ENCODE measurements around the gene GPX6. TPM values are rescaled to one million over a fixed set of nuclear protein-coding genes. Genes with fewer than 3 reads are reported as not detected.
A peak's percentile ranks its signal among the peaks of the same experiment; 100 is the strongest.

GPX6 gene
- total RNA-seq, 4 donors from 2014 or later: not detected

DNA sequence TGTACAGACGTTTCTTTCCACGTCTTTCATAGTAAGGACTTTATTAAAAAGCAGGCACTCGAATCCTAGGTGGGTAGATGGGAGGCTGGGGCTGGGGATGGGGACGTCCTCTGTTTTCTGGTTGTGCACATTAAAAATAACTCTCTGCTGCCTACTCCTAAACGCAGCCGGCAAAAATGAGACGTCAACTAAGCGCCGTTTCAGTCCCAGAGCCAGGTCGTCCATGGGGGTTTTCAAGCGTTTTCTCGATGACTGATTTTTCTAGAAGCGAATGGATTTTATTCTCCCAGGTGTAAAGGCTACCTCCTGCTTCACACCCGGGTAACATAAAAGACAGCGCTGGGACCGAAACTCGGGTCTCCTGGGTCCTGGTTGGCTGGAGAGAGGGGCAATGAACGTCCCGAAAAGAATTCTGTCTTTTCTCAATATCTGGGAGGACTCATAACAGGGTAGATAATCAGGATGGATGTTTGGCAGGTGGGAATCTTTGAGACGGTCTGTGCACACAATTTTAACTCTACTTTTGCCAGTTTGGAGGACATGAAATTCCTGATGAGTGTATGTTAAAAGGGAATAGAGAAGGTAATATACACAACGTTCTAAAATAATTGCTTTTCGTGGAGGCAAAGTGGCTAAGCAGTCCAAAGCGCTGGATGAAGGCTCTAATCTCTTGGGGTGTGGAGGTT is 25.2 kb downstream of the GPX6 start:
- 9 to 10% methylated on average over 23 of the region's 23 CpGs for WGBS, 2 donors
- intact Hi-C loops (cut with DNase I; ENCODE audit: low total_unique reads): no loop called here
- H3K4me3 ChIP-seq (ENCODE audit: low read depth, poor library complexity, severe bottlenecking): no peak overlapping the region
- DNase-seq (ENCODE audit: low spot score in 2 of 2): no peak
- TF ChIP-seq POLR2A (IDR thresholded peaks at IDR 0.05): no peak
- TF ChIP-seq, protein P1, sequence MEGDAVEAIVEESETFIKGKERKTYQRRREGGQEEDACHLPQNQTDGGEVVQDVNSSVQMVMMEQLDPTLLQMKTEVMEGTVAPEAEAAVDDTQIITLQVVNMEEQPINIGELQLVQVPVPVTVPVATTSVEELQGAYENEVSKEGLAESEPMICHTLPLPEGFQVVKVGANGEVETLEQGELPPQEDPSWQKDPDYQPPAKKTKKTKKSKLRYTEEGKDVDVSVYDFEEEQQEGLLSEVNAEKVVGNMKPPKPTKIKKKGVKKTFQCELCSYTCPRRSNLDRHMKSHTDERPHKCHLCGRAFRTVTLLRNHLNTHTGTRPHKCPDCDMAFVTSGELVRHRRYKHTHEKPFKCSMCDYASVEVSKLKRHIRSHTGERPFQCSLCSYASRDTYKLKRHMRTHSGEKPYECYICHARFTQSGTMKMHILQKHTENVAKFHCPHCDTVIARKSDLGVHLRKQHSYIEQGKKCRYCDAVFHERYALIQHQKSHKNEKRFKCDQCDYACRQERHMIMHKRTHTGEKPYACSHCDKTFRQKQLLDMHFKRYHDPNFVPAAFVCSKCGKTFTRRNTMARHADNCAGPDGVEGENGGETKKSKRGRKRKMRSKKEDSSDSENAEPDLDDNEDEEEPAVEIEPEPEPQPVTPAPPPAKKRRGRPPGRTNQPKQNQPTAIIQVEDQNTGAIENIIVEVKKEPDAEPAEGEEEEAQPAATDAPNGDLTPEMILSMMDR (IDR thresholded peaks at IDR 0.05): no peak

DNA sequence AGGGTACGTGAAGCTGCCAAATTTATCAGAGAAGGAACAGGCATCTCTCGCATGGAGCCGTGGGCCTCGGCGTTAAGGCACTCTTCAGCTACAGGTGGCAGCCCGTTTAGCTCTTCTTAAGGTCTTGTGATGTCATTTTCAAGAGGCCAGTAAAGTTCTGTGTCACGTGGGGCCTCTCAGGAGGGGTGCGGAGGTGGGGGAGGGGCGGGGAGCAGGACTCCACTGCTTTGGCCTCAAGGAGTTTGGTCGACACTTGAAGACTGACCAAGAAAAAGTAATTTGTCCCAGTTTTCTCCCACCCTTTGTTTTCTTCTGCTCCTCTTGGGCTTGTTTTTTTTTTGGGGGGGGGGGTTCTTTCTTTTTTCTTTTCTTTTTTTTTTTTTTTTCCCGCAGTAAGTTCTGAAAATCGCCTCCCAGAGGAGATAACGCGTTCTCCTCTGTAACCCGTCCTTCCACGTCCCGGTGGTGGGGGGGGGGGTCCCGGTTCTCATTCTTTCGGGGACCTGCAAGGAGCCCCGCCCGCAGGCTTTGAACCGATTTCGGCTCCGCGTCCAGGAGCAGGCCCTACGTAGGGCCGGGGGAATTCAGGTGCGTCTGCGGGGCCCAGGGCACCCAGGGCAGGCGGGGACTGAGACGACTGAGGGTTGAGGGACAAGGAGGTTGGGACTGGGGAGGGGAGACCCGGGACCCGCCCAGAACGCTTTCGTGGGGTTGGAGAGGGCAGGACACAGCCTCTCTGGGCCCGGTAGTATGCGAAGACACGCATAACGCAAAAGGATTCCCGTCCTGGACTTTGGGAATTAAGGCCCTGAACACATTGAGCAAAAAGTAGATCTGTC is 26.0 kb downstream of the GPX6 start:
- TF ChIP-seq, protein P1 (IDR thresholded peaks at IDR 0.05): no peak
- no peak for TF ChIP-seq POLR2A (IDR thresholded peaks at IDR 0.05)
- 3 to 4% methylated on average over 40 of the region's 40 CpGs for WGBS, 2 donors
- peak in 1 of 2 donors; percentile 90 for DNase-seq (ENCODE audit: low spot score in 2 of 2)
- H3K4me3 ChIP-seq (ENCODE audit: low read depth, poor library complexity, severe bottlenecking): peak overlapping the region; percentile 17
- intact Hi-C loops (cut with DNase I; ENCODE audit: low total_unique reads): no loop called here

DNA sequence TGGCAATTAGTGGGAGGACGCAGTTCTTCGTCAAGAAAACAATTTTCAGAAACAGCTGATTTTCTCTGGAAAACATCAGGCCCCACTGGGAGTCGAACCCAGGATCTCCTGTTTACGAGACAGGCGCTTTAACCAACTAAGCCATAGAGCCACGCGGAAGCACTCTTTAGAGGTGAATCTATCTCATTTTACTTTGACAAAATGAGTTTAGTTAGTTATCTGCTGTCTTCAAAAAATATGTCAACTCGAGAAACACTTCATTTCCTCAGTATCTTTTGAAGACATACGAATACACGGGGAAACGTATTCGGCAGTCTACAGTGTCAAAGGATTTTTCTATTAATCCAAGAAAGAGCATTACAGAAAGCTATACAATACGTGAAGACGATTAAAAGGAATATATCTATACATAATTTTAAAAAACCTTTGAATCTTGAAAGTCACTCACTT is 26.7 kb downstream of the GPX6 start:
- TF ChIP-seq, protein P1 (IDR thresholded peaks at IDR 0.05): no peak
- no peak for TF ChIP-seq POLR2A (IDR thresholded peaks at IDR 0.05)
- no peak for DNase-seq (ENCODE audit: low spot score in 2 of 2)
- H3K4me3 ChIP-seq (ENCODE audit: low read depth, poor library complexity, severe bottlenecking): no peak overlapping the region
- intact Hi-C loops (cut with DNase I; ENCODE audit: low total_unique reads): no loop called here
- WGBS, 2 donors: 12 to 20% methylated on average over 14 of the region's 14 CpGs

DNA sequence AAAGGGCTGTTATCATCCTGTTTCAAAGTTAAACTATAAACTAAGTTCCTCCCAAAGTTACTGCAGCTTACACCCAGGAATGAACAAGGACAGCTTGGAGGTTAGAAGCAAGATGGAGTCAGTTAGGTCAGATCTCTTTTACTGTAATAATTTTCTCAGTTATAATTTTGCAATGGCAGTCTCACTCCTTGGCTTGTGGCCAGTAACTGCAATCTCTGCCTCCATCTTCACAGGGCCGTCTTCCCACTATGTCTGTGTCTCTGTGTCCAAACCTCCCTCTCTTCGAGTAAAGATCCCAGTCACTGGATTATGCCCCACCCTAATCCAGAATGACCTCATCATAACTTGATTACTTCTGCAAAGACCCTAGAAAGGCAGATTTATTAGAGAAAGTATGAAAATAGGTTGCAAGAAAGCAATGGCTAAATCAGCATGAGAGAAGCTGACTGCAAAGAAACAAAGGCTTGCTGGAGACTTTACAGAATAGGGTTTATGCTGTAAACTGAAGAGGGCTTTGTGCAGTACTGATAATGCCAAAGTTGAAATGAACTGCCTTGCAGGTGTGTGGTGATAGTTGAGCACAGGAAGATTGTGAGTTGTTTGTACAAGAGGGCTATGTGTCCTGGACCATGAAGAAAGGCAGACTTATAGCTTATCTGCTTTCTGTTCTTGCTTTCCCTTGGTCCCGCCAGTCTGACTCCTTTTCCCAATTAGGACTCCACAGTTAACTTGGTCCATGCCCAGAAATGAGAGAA is 28.4 kb downstream of the GPX6 start:
- no peak for TF ChIP-seq POLR2A (IDR thresholded peaks at IDR 0.05)
- TF ChIP-seq, protein P1 (IDR thresholded peaks at IDR 0.05): no peak
- WGBS, 2 donors: 53 to 54% methylated on average over 3 of the region's 3 CpGs
- DNase-seq (ENCODE audit: low spot score in 2 of 2): no peak
- intact Hi-C loops (cut with DNase I; ENCODE audit: low total_unique reads): no loop called here
- H3K4me3 ChIP-seq (ENCODE audit: low read depth, poor library complexity, severe bottlenecking): no peak overlapping the region

DNA sequence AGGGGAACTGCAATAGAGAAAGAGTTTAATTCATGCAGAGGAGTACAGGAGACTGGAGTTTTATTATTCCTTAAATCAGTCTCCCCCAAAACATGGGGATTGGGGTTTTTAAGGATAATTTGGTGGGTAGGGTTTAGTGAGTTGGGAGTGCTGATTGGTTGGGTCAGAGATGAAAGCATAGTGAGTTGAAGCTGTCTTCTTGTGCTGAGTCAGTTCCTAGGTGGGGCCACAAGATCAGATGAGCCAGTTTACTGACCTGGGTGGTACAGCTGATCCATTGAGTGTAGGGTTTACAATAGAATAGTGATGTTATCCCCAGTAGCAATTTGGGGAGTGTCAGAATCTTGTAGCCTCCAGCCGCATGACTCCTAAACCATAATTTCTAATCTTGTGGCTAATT is 29.1 kb downstream of the GPX6 start:
- intact Hi-C loops (cut with DNase I; ENCODE audit: low total_unique reads): no loop called here
- 90 to 93% methylated on average over 1 of the region's 1 CpG for WGBS, 2 donors
- TF ChIP-seq, protein P1 (IDR thresholded peaks at IDR 0.05): no peak
- no peak for TF ChIP-seq POLR2A (IDR thresholded peaks at IDR 0.05)
- DNase-seq (ENCODE audit: low spot score in 2 of 2): no peak
- no peak overlapping the region for H3K4me3 ChIP-seq (ENCODE audit: low read depth, poor library complexity, severe bottlenecking)
